Prostate gland (tissue), 2 donors: Measurements from ENCODE around the gene ZNF200. TPM values are rescaled to one million over a fixed set of nuclear protein-coding genes. Genes with fewer than 3 reads are reported as not detected.

Experiments used
- DNase-seq: peaks from one replicate; pipeline ENCODE4 v3.0.0-alpha.2; 2019; ENCODE audit warnings: low spot score
- H3K27ac ChIP-seq, 2 donors: fragments of 200-600 bp; sonication (generic); 2 replicates each; pipeline ENCODE4 v1.5.1; 2017 to 2019
- H3K27me3 ChIP-seq: fragments of 200-600 bp; sonication (generic); replicated peaks from 2 replicates; pipeline ENCODE4 v1.5.1; 2019; ENCODE audit not compliant: insufficient read depth
- H3K36me3 ChIP-seq, 2 donors: fragments of 200-600 bp; sonication (generic); 1 replicate in 1 of 2; 2 replicates in 1 of 2; pipeline versions ENCODE4 v1.5.1 to v1.8.1; 2017 to 2019
- H3K4me1 ChIP-seq: fragments of 200-600 bp; sonication (generic); replicated peaks from 2 replicates; pipeline ENCODE4 v1.5.1; 2019
- H3K4me3 ChIP-seq, 2 donors: fragments of 200-600 bp; sonication (generic); 2 replicates each; pipeline ENCODE4 v1.5.1; 2017 to 2019
- H3K9me3 ChIP-seq: fragments of 200-600 bp; sonication (generic); 2 replicates; pipeline ENCODE4 v1.5.1; 2017
- POLR2A ChIP-seq: fragments of 450-650 bp; IDR thresholded peaks from one replicate; pipeline ENCODE4 v1.6.1; 2016; ENCODE audit warnings: antibody characterized with exemption, mild to moderate bottlenecking
- POLR2AphosphoS5 ChIP-seq: sonication (generic); formaldehyde crosslinking; IDR thresholded peaks from one replicate; pipeline ENCODE4 v1.6.1; 2017; ENCODE audit warnings: antibody characterized with exemption
- WGBS: methylation state at CpG from one replicate; pipeline ENCODE4 v1.1.5; 2018; 5-methylcytosine and 5-hydroxymethylcytosine counted together
- intact Hi-C: fragments of 100-400 bp; cut with DNase I; formaldehyde crosslinking; loops from one replicate; pipeline ENCODE4 v1.14.2; 2022
- total RNA-seq, 2 donors: library from RNA; depleted of rRNA; stranded (reverse); fragments of >200 nt; gene quantifications; one replicate each; pipeline ENCODE4 v1.1.0, GENCODE V29; 2016
- TF ChIP-seq, protein P1 (sequence below), 4 experiments: fragments of 200-600 bp in 2 of 4; fragments of 450-650 bp in 2 of 4; sonication (generic) in 2 of 4; IDR thresholded peaks; 1 replicate in 3 of 4; 2 replicates in 1 of 4; pipeline ENCODE4 v1.5.1; 2016 to 2019; ENCODE audit warnings: antibody characterized with exemption in 4 of 4, mild to moderate bottlenecking in 2 of 4, moderate library complexity in 2 of 4

Gene ZNF200
- total RNA-seq, 2 donors from 2014 or later, result 8.2 to 18.6 TPM

DNA sequence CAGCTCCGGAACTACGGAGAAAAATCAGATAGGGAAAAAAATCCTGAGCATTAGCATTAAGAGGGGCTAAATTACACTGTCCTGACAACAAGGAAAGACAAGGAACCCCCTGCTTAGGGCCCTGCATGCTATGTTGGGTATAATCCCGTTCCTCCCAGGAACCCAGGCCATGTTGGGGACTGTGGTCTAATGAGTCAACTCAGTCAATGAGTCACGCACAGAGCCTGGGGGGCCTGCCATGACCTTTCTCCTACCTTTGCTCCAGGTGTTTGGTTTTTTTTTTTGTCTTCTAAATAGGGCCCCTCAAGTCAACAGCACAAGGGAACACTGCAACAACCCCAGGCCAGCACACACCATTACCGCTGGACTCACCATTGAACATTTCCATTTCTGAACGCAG is 8.9 kb upstream of the ZNF200 start:
- no peaks in the 10 kb centered on the region for H3K4me1 ChIP-seq

DNA sequence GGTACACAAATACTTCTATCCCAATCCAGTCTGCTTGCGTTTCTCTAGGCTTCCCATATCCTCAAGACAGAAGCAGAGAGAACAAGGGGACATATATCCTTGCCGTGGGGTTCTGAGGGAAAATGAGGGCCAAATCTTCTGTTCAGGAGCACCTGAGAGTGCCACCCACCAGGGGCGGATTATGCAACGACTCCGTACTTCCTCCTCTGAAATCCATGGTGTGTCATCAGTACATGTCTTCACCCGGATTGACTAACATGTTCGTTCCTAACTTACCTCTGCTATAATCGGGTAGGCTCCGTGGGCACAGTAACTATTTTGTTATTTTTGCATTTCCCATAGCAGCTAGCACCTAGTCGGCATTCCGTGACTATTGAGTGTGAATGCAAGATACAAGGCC is 7.8 kb upstream of the ZNF200 start:
- Histone ChIP-seq H3K4me3 (no peak overlapping the region), H3K4me1 (no peaks in the 10 kb centered on the region), H3K9me3 (no peaks in the 10 kb centered on the region), H3K27me3 (no peaks in the 10 kb centered on the region), H3K27ac (no peak overlapping the region), H3K36me3 (no peaks in the 10 kb centered on the region)
- 88% methylated on average over 11 of the region's 11 CpGs for WGBS
- TF ChIP-seq, protein P1, sequence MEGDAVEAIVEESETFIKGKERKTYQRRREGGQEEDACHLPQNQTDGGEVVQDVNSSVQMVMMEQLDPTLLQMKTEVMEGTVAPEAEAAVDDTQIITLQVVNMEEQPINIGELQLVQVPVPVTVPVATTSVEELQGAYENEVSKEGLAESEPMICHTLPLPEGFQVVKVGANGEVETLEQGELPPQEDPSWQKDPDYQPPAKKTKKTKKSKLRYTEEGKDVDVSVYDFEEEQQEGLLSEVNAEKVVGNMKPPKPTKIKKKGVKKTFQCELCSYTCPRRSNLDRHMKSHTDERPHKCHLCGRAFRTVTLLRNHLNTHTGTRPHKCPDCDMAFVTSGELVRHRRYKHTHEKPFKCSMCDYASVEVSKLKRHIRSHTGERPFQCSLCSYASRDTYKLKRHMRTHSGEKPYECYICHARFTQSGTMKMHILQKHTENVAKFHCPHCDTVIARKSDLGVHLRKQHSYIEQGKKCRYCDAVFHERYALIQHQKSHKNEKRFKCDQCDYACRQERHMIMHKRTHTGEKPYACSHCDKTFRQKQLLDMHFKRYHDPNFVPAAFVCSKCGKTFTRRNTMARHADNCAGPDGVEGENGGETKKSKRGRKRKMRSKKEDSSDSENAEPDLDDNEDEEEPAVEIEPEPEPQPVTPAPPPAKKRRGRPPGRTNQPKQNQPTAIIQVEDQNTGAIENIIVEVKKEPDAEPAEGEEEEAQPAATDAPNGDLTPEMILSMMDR (IDR thresholded peaks at IDR 0.05), result no peak
- TF ChIP-seq POLR2A, result no peak
- TF ChIP-seq POLR2AphosphoS5, result no peak
- DNase-seq, result no peak
- intact Hi-C loops, result no loop called here

More for the DNA sequence above, 8.9 kb upstream of the ZNF200 start:
- no peak overlapping the region for H3K4me3 ChIP-seq
- TF ChIP-seq POLR2AphosphoS5 (no peak), POLR2A (no peak)
- TF ChIP-seq, protein P1 (IDR thresholded peaks at IDR 0.05), result no peak
- no peaks in the 10 kb centered on the region for H3K27me3 ChIP-seq
- no peaks in the 10 kb centered on the region for H3K9me3 ChIP-seq
- no peak for DNase-seq
- no peak overlapping the region for H3K27ac ChIP-seq
- intact Hi-C loops, result no loop called here
- H3K36me3 ChIP-seq, result no peaks in the 10 kb centered on the region
- WGBS, result 76% methylated on average over 6 of the region's 6 CpGs

DNA sequence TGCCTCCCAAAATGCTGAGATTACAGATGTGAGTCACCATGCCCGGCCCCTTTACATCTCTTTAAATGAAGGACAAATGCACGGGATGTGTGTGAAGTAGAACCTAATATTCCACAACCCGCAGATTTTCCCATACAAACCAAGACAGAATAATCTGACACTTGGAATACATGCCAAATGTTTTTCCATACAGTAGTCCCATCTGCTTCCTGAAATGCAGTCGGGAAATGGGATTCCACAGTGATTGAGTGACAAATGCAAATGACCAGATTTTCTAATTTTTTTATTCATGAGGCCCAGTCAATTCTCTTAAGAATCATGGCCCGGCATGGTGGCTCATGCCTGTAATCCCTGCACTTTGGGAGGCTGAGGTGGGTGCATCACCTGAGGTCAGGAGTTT is 6.8 kb upstream of the ZNF200 start:
- TF ChIP-seq POLR2A, result no peak
- TF ChIP-seq POLR2AphosphoS5, result no peak
- TF ChIP-seq, protein P1 (IDR thresholded peaks at IDR 0.05), result no peak
- H3K4me3 ChIP-seq, result no peak overlapping the region
- WGBS, result 77% methylated on average over 5 of the region's 5 CpGs

DNA sequence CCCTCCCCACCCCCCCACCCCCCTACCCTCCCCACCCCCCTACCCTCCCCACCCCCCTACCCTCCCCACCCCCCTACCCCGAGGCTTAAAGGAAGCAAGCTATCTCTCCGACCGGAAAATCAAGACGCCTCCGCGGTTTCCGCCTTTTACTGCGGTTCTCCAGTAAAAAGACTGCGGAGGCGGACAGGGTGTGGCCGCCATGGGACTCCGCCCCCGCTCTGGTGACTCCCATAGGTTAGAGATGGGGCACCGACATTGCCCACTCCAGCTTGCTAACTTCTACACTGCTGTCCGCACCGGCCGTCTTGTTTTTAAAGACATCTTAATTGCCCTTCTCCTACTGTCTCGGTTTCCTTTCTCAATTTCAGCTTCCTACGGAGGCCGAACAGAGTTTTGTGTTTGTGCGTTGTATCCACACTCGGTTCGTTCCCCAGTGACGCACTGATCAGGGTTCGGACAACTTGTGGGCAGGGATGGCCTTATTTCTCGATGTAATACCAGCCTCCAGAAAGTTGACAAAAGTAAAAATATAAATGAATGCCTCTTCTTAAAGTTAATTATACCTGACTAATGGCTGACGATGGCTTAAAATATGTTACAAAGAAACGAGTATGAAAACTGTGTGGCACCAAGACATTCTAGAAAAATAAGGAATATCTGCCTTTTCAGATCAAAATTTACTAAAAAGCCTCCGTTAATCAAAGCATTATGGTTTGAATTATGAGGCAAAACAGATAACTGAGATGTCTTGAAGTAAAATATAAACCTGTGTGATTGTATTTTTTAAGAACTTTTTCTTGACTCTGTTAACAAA is 1.1 kb upstream of the ZNF200 start:
- TF ChIP-seq POLR2AphosphoS5, result no peak
- DNase-seq, result peak; percentile 6
- 82% methylated on average over 28 of the region's 29 CpGs for WGBS
- no peaks in the 10 kb centered on the region for H3K9me3 ChIP-seq
- intact Hi-C loops, result loop anchor here (1.0 kb wide), 1 partner anchor 46 kb away; no protein-coding TSS in a partner anchor
- peaks cover 5 to 7% of the 10 kb centered on the region in 2 donors for H3K36me3 ChIP-seq
- H3K4me3 ChIP-seq, result no peak overlapping the region
- no peak overlapping the region for H3K27ac ChIP-seq
- no peaks in the 10 kb centered on the region for H3K27me3 ChIP-seq
- peaks cover 3% of the 10 kb centered on the region for H3K4me1 ChIP-seq

More for the DNA sequence above, 6.8 kb upstream of the ZNF200 start:
- no peak overlapping the region for H3K27ac ChIP-seq
- DNase-seq, result no peak
- H3K27me3 ChIP-seq, result no peaks in the 10 kb centered on the region
- no peaks in the 10 kb centered on the region for H3K9me3 ChIP-seq
- no peaks in the 10 kb centered on the region for H3K36me3 ChIP-seq
- no peaks in the 10 kb centered on the region for H3K4me1 ChIP-seq
- intact Hi-C loops, result no loop called here

DNA sequence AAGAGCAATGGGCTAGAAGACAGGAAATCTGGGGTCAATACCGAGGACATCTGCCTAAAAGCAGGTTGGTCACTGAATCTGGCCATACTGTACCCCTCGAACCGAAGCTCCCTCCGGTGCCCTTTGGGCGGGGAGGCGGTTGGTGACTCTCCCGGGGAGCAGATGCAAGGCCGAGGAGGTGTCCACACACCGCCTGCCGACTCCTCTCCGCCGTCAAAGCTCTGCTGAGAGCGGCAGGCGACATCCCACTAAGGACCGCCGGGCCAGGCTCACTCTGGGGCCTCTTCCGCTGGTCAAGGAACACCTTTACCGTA is 458 bp downstream of the ZNF200 start:
- peaks cover 3% of the 10 kb centered on the region for H3K4me1 ChIP-seq
- WGBS, result 1% methylated on average over 18 of the region's 18 CpGs
- TF ChIP-seq POLR2A (no peak), POLR2AphosphoS5 (no peak)
- TF ChIP-seq, protein P1 (IDR thresholded peaks at IDR 0.05), result no peak
- peak overlapping the region; percentile 59 to 92 for H3K4me3 ChIP-seq
- DNase-seq, result no peak
- peak overlapping the region; percentile 95 to 98 for H3K27ac ChIP-seq
- intact Hi-C loops, result no loop called here
- peaks cover 9% of the 10 kb centered on the region in 2 donors for H3K36me3 ChIP-seq
- no peaks in the 10 kb centered on the region for H3K27me3 ChIP-seq
- no peaks in the 10 kb centered on the region for H3K9me3 ChIP-seq
